CD4-positive, alpha-beta T cell (primary cell): ENCODE results near the gene CSAD. TPM values are rescaled to one million over a fixed set of nuclear protein-coding genes. Genes with fewer than 3 reads are reported as not detected.

Source experiments
- ATAC-seq: fragments of 200-7000 bp; cut with Tn5 transposase; one replicate; pipeline ENCODE4 v1.10.0; 2022; ENCODE audit warnings: mild to moderate bottlenecking; ENCODE audit not compliant: poor library complexity
- CTCF ChIA-PET: fragments of 350-600 bp; sonication (Branson Sonifier 250); formaldehyde crosslinking; loops from one replicate; lab custom pipeline; 2021; ENCODE audit warnings: antibody characterized with exemption, inconsistent platforms; lab: Charles Lee
- POLR2A ChIA-PET: fragments of 350-600 bp; sonication (Branson Sonifier 250); formaldehyde crosslinking; loops from one replicate; lab custom pipeline; 2021; ENCODE audit warnings: antibody characterized with exemption, inconsistent platforms; lab: Charles Lee
- DNase-seq, 14 experiments: peaks; one replicate each; pipeline ENCODE4 v3.0.0-alpha.2; 2013 to 2020; ENCODE audit warnings: mixed read lengths in 2 of 14
- H3K27ac ChIP-seq, 2 donors: one replicate each; pipeline versions ENCODE4 v1.5.1 to v1.7.0; 2013; ENCODE audit warnings: low read length in 2 of 2, low read depth in 1 of 2, mild to moderate bottlenecking in 1 of 2
- H3K27me3 ChIP-seq, 2 experiments: 1 replicate in 1 of 2; 2 replicates in 1 of 2; pipeline versions ENCODE4 v1.6.1 to v1.7.0; 2013; ENCODE audit warnings: low read length in 2 of 2, control low read depth in 1 of 2, mild to moderate bottlenecking in 1 of 2, moderate library complexity in 1 of 2; ENCODE audit not compliant: insufficient read depth in 2 of 2, control insufficient read depth in 1 of 2
- H3K36me3 ChIP-seq: one replicate; pipeline ENCODE4 v1.6.1; 2013; ENCODE audit warnings: low read length, control low read depth; ENCODE audit not compliant: insufficient read depth
- H3K4me1 ChIP-seq: one replicate; pipeline ENCODE4 v1.6.1; 2013; ENCODE audit warnings: low read length, control low read depth; ENCODE audit not compliant: insufficient read depth
- H3K4me3 ChIP-seq: one replicate; pipeline ENCODE4 v1.5.1; 2013; ENCODE audit warnings: mild to moderate bottlenecking, low read length, moderate library complexity
- H3K9me3 ChIP-seq, 2 experiments: 1 replicate in 1 of 2; 2 replicates in 1 of 2; pipeline versions ENCODE4 v1.6.1 to v1.7.0; 2013; ENCODE audit warnings: low read length in 2 of 2, mild to moderate bottlenecking in 2 of 2, control low read depth in 1 of 2, moderate library complexity in 1 of 2; ENCODE audit not compliant: control insufficient read depth in 1 of 2, insufficient read depth in 1 of 2
- H3K27ac Mint-ChIP-seq: one replicate; pipeline ENCODE4 v1.8.0; 2020; ENCODE audit warnings: mixed read lengths
- H3K27me3 Mint-ChIP-seq: one replicate; pipeline ENCODE4 v1.8.0; 2021; ENCODE audit warnings: mixed read lengths
- H3K36me3 Mint-ChIP-seq: one replicate; pipeline ENCODE4 v1.8.0; 2021; ENCODE audit warnings: low read depth, mixed read lengths
- H3K4me1 Mint-ChIP-seq: one replicate; pipeline ENCODE4 v1.8.0; 2021; ENCODE audit warnings: low read depth, mixed read lengths
- H3K4me3 Mint-ChIP-seq: one replicate; pipeline ENCODE4 v1.8.0; 2020; ENCODE audit warnings: mild to moderate bottlenecking, mixed read lengths
- H3K9me3 Mint-ChIP-seq: one replicate; pipeline ENCODE4 v1.8.0; 2020; ENCODE audit warnings: mixed read lengths
- intact Hi-C, 2 experiments: fragments of 100-400 bp; cut with DNase I in 1 of 2; cut with micrococcal nuclease in 1 of 2; formaldehyde crosslinking; loops; one replicate each; pipeline versions ENCODE4 v1.15.1 to v1.9.0; 2023 to 2025; cut with DNase I, micrococcal nuclease
- total RNA-seq, 174 experiments: library from RNA in 2 of 174; stranded (reverse) in 2 of 174; gene quantifications; one replicate each; pipeline ENCODE4 v1.2.3 and lab custom pipeline; 2021 to 2026
- TF ChIP-seq, protein P1 (sequence below): fragments of 200-600 bp; IDR thresholded peaks from one replicate; pipeline ENCODE4 v1.8.0; 2022; ENCODE audit warnings: antibody characterized with exemption, mild to moderate bottlenecking

CSAD gene
- total RNA-seq, 2 experiments from 2014 or later = 56.7 to 57.3 TPM

DNA sequence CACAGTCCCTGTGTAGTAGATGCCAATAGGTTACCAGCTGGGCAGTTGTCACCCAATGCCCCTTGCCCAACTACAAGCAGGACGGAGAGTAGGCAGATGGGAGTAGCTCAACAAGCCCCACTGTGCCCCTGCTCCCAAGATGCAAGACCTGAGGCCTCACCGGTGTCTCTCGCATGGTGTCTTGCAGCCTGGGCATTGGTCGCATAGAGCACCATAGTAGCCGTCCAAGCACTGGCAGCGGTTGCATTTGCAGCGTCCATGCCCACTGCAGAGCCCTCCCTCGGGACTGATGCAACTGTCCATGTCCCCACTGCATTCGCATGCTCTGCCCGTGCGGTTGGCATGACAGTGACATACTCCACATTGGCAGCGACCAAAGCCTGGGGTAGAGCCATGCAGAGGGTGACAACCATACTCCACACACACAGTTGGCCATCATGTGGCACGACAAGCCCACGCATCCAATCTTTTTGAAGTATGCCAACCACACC lies 11.9 kb upstream of the CSAD start:
- DNase-seq (no peak), ATAC-seq (no peak)
- Histone ChIP-seq H3K4me1 (peaks cover 34% of the 10 kb centered on the region), H3K36me3 (peaks cover 97% of the 10 kb centered on the region), H3K27ac (no peak overlapping the region), H3K4me3 (no peak overlapping the region), H3K9me3 (no peaks in the 10 kb centered on the region), H3K27me3 (no peaks in the 10 kb centered on the region)
- H3K27ac Mint-ChIP-seq = no peak overlapping the region
- H3K4me1 Mint-ChIP-seq = peaks cover 39% of the 10 kb centered on the region
- peaks cover 96% of the 10 kb centered on the region for H3K36me3 Mint-ChIP-seq
- TF ChIP-seq, protein P1, sequence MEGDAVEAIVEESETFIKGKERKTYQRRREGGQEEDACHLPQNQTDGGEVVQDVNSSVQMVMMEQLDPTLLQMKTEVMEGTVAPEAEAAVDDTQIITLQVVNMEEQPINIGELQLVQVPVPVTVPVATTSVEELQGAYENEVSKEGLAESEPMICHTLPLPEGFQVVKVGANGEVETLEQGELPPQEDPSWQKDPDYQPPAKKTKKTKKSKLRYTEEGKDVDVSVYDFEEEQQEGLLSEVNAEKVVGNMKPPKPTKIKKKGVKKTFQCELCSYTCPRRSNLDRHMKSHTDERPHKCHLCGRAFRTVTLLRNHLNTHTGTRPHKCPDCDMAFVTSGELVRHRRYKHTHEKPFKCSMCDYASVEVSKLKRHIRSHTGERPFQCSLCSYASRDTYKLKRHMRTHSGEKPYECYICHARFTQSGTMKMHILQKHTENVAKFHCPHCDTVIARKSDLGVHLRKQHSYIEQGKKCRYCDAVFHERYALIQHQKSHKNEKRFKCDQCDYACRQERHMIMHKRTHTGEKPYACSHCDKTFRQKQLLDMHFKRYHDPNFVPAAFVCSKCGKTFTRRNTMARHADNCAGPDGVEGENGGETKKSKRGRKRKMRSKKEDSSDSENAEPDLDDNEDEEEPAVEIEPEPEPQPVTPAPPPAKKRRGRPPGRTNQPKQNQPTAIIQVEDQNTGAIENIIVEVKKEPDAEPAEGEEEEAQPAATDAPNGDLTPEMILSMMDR = no peak
- H3K27me3 Mint-ChIP-seq = no peaks in the 10 kb centered on the region
- POLR2A ChIA-PET = interaction anchor here (1.0 to 1.1 kb wide), 2 partner anchors 11 to 27 kb away, joined by 3 read pairs; no protein-coding TSS in a partner anchor
- intact Hi-C loops = loop anchor here in 1 of 2 experiments (10.0 kb wide), 1 partner anchor 128 kb away; no protein-coding TSS in a partner anchor
- H3K9me3 Mint-ChIP-seq = no peaks in the 10 kb centered on the region
- no peak overlapping the region for H3K4me3 Mint-ChIP-seq
- CTCF ChIA-PET = interaction anchor here (5.6 kb wide), 1 partner anchor 33 kb away, joined by 32 read pairs; no protein-coding TSS in a partner anchor

- Mint-ChIP-seq H3K4me3 (no peak overlapping the region), H3K9me3 (no peaks in the 10 kb centered on the region), H3K36me3 (peaks cover 98% of the 10 kb centered on the region), H3K4me1 (peaks cover 36% of the 10 kb centered on the region), H3K27ac (no peak overlapping the region), H3K27me3 (no peaks in the 10 kb centered on the region)
- Histone ChIP-seq H3K9me3 (no peaks in the 10 kb centered on the region), H3K27me3 (no peaks in the 10 kb centered on the region), H3K36me3 (peaks cover 97% of the 10 kb centered on the region), H3K4me3 (no peak overlapping the region), H3K27ac (no peak overlapping the region), H3K4me1 (peaks cover 28% of the 10 kb centered on the region)
- TF ChIP-seq, protein P1 = no peak
- ChIA-PET CTCF (interaction anchor here (5.6 kb wide), 1 partner anchor 32 kb away, joined by 32 read pairs; no protein-coding TSS in a partner anchor), POLR2A (interaction anchor here (1.0 to 5.9 kb wide), 4 partner anchors 10 to 28 kb away, joined by 3 to 34 read pairs (median 16); partner anchors contain the start of genes CSAD, ITGB7 and ZNF740)
- ATAC-seq = no peak
- DNase-seq = no peak
- intact Hi-C loops = loop anchor here (2.0 to 10.0 kb wide), 3 partner anchors 15 to 127 kb away; partner anchors contain the start of gene ITGB7 (in 1 of the 2)
Observed at GRCh38 chr12:53191885-53192530, 11.3 kb upstream of the CSAD start.

DNA sequence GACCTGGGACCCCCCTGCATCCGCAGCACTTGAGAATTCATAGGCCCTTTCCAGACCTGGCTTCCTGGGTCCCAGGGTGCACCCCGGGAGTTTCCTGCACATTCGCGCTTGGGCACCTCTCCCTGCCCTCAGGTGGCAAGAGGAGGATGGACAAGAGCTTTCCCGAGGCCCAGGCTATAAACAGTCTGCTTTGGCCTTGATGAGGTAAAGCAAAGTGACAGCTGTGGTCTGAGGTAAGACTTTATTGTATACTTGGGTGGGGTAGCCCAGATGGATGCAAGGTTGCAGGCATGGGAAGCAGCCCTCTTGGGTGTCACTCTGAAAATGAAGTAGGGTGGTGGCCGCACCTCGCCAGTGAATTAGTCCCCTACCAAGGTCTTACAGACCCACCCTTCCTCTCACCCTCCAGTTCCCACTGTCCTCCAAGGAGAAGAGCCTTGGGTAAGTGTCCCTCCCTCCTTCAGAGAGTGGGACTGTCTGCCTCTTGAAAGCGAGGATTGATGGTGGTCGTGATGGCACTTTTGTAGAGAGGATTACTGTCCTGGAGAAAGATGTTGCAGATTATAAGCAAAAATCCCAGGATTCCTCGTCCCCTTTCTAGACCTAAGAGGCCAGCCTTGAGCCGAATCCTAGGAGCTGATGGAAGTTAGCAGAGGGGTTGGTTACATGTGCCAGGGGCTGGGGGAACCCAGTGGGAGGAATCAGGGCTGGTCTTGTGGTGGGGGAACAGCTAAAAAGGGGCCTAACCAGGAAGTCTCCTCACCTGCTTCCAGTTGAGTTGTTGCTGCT lies 10.6 kb upstream of the CSAD start:
- no peaks in the 10 kb centered on the region for H3K9me3 Mint-ChIP-seq
- peaks cover 29% of the 10 kb centered on the region for H3K4me1 Mint-ChIP-seq
- no peak overlapping the region for H3K27ac ChIP-seq
- CTCF ChIA-PET = interaction anchor here (5.6 kb wide), 1 partner anchor 32 kb away, joined by 32 read pairs; no protein-coding TSS in a partner anchor
- H3K4me3 Mint-ChIP-seq = no peak overlapping the region
- peaks cover 97% of the 10 kb centered on the region for H3K36me3 ChIP-seq
- no peak overlapping the region for H3K27ac Mint-ChIP-seq
- no peaks in the 10 kb centered on the region for H3K27me3 Mint-ChIP-seq
- TF ChIP-seq, protein P1 = no peak
- no peak overlapping the region for H3K4me3 ChIP-seq
- POLR2A ChIA-PET = interaction anchor here (0.9 to 5.9 kb wide), 6 partner anchors 8 to 130 kb away, joined by 3 to 34 read pairs (median 17); partner anchors contain the start of genes AAAS, CSAD, ITGB7 and ZNF740
- H3K36me3 Mint-ChIP-seq = peaks cover 98% of the 10 kb centered on the region
- no peaks in the 10 kb centered on the region for H3K27me3 ChIP-seq
- ATAC-seq = no peak
- peaks cover 21% of the 10 kb centered on the region for H3K4me1 ChIP-seq
- DNase-seq = no peak
- intact Hi-C loops = loop anchor here (2.0 to 10.0 kb wide), 3 partner anchors 16 to 126 kb away; partner anchors contain the start of gene ITGB7 (in 1 of the 2)
- H3K9me3 ChIP-seq = no peaks in the 10 kb centered on the region
